ENCODE data around the gene LNP1. TPM values are rescaled to one million over a fixed set of nuclear protein-coding genes. Genes with fewer than 3 reads are reported as not detected.

Gene LNP1
- total and polyA plus RNA-seq, 2 of the 13 experiments (the other 11 are each of a cell fraction or from before 2014, with no cell fraction given), result 3.6 to 7.0 TPM

- Histone ChIP-seq H3K9me3 (ENCODE audit: low read length) (peaks cover 12% of the 10 kb centered on the region), H3K4me1 (ENCODE audit: insufficient read depth, low read length) (peaks cover 37% of the 10 kb centered on the region), H3K27ac (ENCODE audit: extremely low read length, insufficient read depth, low read length) (peak overlapping the region; percentile 12), H3K9ac (ENCODE audit: insufficient read depth, low read depth, low read length) (no peak overlapping the region), H3K36me3 (replicated peaks in 1 of 2; ENCODE audit: control insufficient read depth in 1 of 2, insufficient read depth in 2 of 2, low read length in 2 of 2) (peaks cover 14 to 63% of the 10 kb centered on the region in 2 experiments), H3K79me2 (ENCODE audit: insufficient read depth, low read length) (peaks cover 47% of the 10 kb centered on the region), H2AFZ (ENCODE audit: low read length) (no peak overlapping the region), H3K4me2 (ENCODE audit: low read depth, low read length) (no peak overlapping the region), H3K27me3 (ENCODE audit: control insufficient read depth in 1 of 2, insufficient read depth in 2 of 2, low read length in 2 of 2) (no peaks in the 10 kb centered on the region), H3K4me3 (replicated peaks in 1 of 3; ENCODE audit: insufficient read depth in 1 of 3, low read depth in 2 of 3, low read length in 3 of 3) (no peak overlapping the region), H4K20me1 (ENCODE audit: insufficient read depth, low read length) (no peaks in the 10 kb centered on the region; the same call in 1 of the 2 replicates)
- ATAC-seq, result no peak
- no peak for DNase-seq (ENCODE audit: low spot score)
- 98% methylated on average over 8 of the region's 8 CpGs for WGBS (ENCODE audit: low lambda C conversion rate)
- in situ Hi-C loops (cut with HindIII; ENCODE audit: extremely low pct_ligation_motif_present, low pct_unique_long_range_greater_than_20kb), result no loop called here
- TF ChIP-seq FOXP1 (IDR thresholded peaks at IDR 0.05) (no peak), FOXP1 (CRISPR knock-in tag; IDR thresholded peaks at IDR 0.05) (no peak), HOXA7 (CRISPR knock-in tag; IDR thresholded peaks at IDR 0.05) (no peak), ZBTB42 (CRISPR knock-in tag; IDR thresholded peaks at IDR 0.05) (no peak), ATF7-NPFF (CRISPR knock-in tag; IDR thresholded peaks at IDR 0.05; ENCODE audit: low read depth) (no peak), HNRNPLL (IDR thresholded peaks at IDR 0.05; ENCODE audit: low read depth, low read length, poor library complexity, severe bottlenecking) (no peak), NCOA5 (CRISPR knock-in tag; IDR thresholded peaks at IDR 0.05) (no peak), RFXANK (CRISPR knock-in tag; IDR thresholded peaks at IDR 0.05) (no peak), ETS1 (CRISPR knock-in tag; IDR thresholded peaks at IDR 0.05) (no peak), ZSCAN5A (CRISPR knock-in tag; IDR thresholded peaks at IDR 0.05; ENCODE audit: borderline replicate concordance) (no peak), ZNF703 (CRISPR knock-in tag; IDR thresholded peaks at IDR 0.05; ENCODE audit: borderline replicate concordance) (no peak), ZNF383 (CRISPR knock-in tag; IDR thresholded peaks at IDR 0.05; ENCODE audit: borderline replicate concordance) (no peak), SNAPC2 (CRISPR knock-in tag; IDR thresholded peaks at IDR 0.05) (no peak), SIX1 (CRISPR knock-in tag; IDR thresholded peaks at IDR 0.05; ENCODE audit: borderline replicate concordance) (no peak), ZNF12 (CRISPR knock-in tag; IDR thresholded peaks at IDR 0.05) (no peak), UBTF (CRISPR knock-in tag; IDR thresholded peaks at IDR 0.05) (no peak), ZNF547 (CRISPR knock-in tag; IDR thresholded peaks at IDR 0.05) (no peak), GZF1 (CRISPR knock-in tag; IDR thresholded peaks at IDR 0.05) (no peak), REL (CRISPR knock-in tag; conservative IDR thresholded peaks at IDR 0.05) (no peak), TEAD2 (CRISPR knock-in tag; IDR thresholded peaks at IDR 0.05) (no peak)
- BruUV-seq (replicated peaks), result no TSS peak
- intact Hi-C loops (cut with micrococcal nuclease; ENCODE audit: unreplicated experiment), result no loop called here
- ChIA-PET CTCF (ENCODE audit: low intra/inter-chr PET ratio, low total read pairs) (no interaction called here), POLR2A (interaction anchor here (1.8 to 3.1 kb wide), 2 partner anchors 16 to 19 kb away, joined by 6 to 39 read pairs; partner anchors contain the start of genes LNP1 and TOMM70)
- FAIRE-seq, result no peak
Measured at GRCh38 chr3:100384733-100385525, 16.4 kb upstream of the LNP1 start.
